Right ventricle myocardium superior (tissue), 1 donor: ENCODE data around the gene SLC35E4. TPM values are rescaled to one million over a fixed set of nuclear protein-coding genes. Genes with fewer than 3 reads are reported as not detected.
A peak's percentile ranks its signal among the peaks of the same experiment; 100 is the strongest.
"Not testable (repeated sequence)": the region's sequence is repeated elsewhere in the genome, so short reads cannot be mapped to it uniquely, and the experiment has no call there.

Experiments
- ATAC-seq: fragments of 200-7000 bp; cut with Tn5 transposase; one replicate; pipeline ENCODE4 v1.9.1; 2020; ENCODE audit warnings: mild to moderate bottlenecking; ENCODE audit not compliant: poor library complexity
- DNase-seq: peaks from one replicate; pipeline ENCODE4 v3.0.0-alpha.2; 2020
- intact Hi-C: fragments of 100-400 bp; cut with DNase I; formaldehyde crosslinking; loops from one replicate; pipeline ENCODE4 v1.11.2; 2022
- total RNA-seq: library from RNA; stranded (reverse); fragmentation: NEBNext Ultra II Directional; extraction: Animal tissue kit (Norgen Biotek cat#: 25700); gene quantifications from one replicate; pipeline ENCODE4 v1.2.1, GENCODE V29; 2021
- donor health status: DM: no; HTN: yes; CAD: no; lungs with severe emphysema.

The SLC35E4 gene
- total RNA-seq, 1 donor from 2014 or later = 4.1 TPM

GRCh38 chr22:30675436-30675835, 39.9 kb downstream of the SLC35E4 start:
- DNase-seq = no peak
- ATAC-seq = no peak
- intact Hi-C loops = no loop called here

- ATAC-seq, intact Hi-C loops, DNase-seq: not testable (repeated sequence)
These were observed 41.0 kb downstream of the SLC35E4 start for GRCh38 chr22:30676565-30676964.

GRCh38 chr22:30679895-30680690, 44.5 kb downstream of the SLC35E4 start:
- ATAC-seq, intact Hi-C loops, DNase-seq: not testable (repeated sequence)

- ATAC-seq (peak; percentile 41), DNase-seq (no peak)
- intact Hi-C loops = no loop called here
These were observed 45.6 kb downstream of the SLC35E4 start for GRCh38 chr22:30680991-30681770.

GRCh38 chr22:30681831-30682230, 46.2 kb downstream of the SLC35E4 start:
- intact Hi-C loops = no loop called here
- DNase-seq = no peak
- ATAC-seq = no peak

GRCh38 chr22:30685178-30685577, 49.6 kb downstream of the SLC35E4 start:
- no peak for ATAC-seq
- no peak for DNase-seq
- intact Hi-C loops = no loop called here

GRCh38 chr22:30687358-30687757, 51.8 kb downstream of the SLC35E4 start:
- ATAC-seq (no peak), DNase-seq (no peak)
- intact Hi-C loops = no loop called here

GRCh38 chr22:30689622-30690021, 54.0 kb downstream of the SLC35E4 start:
- no peak for DNase-seq
- intact Hi-C loops = no loop called here
- ATAC-seq = no peak

- DNase-seq (no peak), ATAC-seq (no peak)
- intact Hi-C loops = no loop called here
These were observed 55.6 kb downstream of the SLC35E4 start for GRCh38 chr22:30691204-30691603.

GRCh38 chr22:30694171-30694639, 58.6 kb downstream of the SLC35E4 start:
- intact Hi-C loops = no loop called here
- ATAC-seq (peak; percentile 71), DNase-seq (peak; percentile 64)

- intact Hi-C loops = no loop called here
- DNase-seq (peak; percentile 64), ATAC-seq (peak; percentile 81)
These were observed 59.2 kb downstream of the SLC35E4 start, which contains the start of gene OSBP2 for GRCh38 chr22:30694640-30695350. Gene OSBP2, plus strand, starts transcription at chr22:30694874. Its CDS starts 36 bp downstream, at chr22:30694910.

- DNase-seq (no peak), ATAC-seq (peak; percentile 16)
- intact Hi-C loops = no loop called here
These were observed 59.8 kb downstream of the SLC35E4 start for GRCh38 chr22:30695351-30695851.

- ATAC-seq (no peak), DNase-seq (no peak)
- intact Hi-C loops = no loop called here
These were observed 60.5 kb downstream of the SLC35E4 start for GRCh38 chr22:30695871-30696655.

Other genes with a start within 250 kb of the SLC35E4 start
- 4.3 TPM for gene RNF215, start 248.4 kb upstream of the SLC35E4 start, total RNA-seq
- gene SEC14L2, start 238.8 kb upstream of the SLC35E4 start, total RNA-seq = 1.5 TPM
- 15.1 TPM for gene MTFP1, start 210.0 kb upstream of the SLC35E4 start, total RNA-seq
- not detected for gene SEC14L3, start 163.8 kb upstream of the SLC35E4 start, total RNA-seq
- gene SEC14L4, start 130.1 kb upstream of the SLC35E4 start, total RNA-seq = not detected
- not detected for gene SEC14L6, start 89.0 kb upstream of the SLC35E4 start, total RNA-seq
- gene GAL3ST1, start 61.1 kb upstream of the SLC35E4 start, total RNA-seq = 0.27 TPM
- gene PES1, start 43.9 kb upstream of the SLC35E4 start, total RNA-seq = 19.3 TPM
- gene TCN2, start 28.6 kb upstream of the SLC35E4 start, total RNA-seq = 13.4 TPM
- 2.2 TPM for gene DUSP18, start 32.1 kb downstream of the SLC35E4 start, total RNA-seq
- 15.1 TPM for gene OSBP2, start 59.1 kb downstream of the SLC35E4 start, total RNA-seq